ENCODE measurements around the gene TUG1. TPM values are rescaled to one million over a fixed set of nuclear protein-coding genes. Genes with fewer than 3 reads are reported as not detected.
A peak's percentile ranks its signal among the peaks of the same experiment; 100 is the strongest.

TUG1 gene
- total RNA-seq, 2 donors from 2014 or later: 52.1 to 71.1 TPM

DNA sequence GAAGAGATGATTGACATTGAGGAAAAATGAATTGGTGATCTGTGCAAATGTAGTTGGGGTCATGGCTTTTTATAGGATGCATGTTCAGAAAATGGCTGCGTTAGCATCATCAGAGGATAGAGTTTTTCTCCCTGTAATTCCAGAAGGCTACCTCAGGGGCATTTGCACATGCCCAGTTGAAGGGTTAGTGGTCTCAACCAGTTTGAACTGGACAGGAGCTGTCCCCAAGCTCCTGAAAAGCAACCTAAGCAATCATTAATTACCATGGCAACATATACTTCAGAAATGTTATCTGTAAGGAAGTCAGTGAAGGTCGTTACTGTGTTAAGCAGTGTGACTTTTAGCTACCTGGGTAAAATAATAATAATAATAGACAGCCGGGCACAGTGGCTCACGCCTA lies 29.3 kb downstream of the TUG1 start:
- no peak for DNase-seq (ENCODE audit: low spot score)
- no peak overlapping the region for H3K27ac Mint-ChIP-seq
- H3K4me1 Mint-ChIP-seq (ENCODE audit: low read depth in 2 of 2): no peaks in the 10 kb centered on the region
- no peaks in the 10 kb centered on the region for H3K36me3 Mint-ChIP-seq
- peaks cover 11 to 17% of the 10 kb centered on the region in 2 donors for H3K27me3 Mint-ChIP-seq
- ATAC-seq: no peak
- H3K4me3 Mint-ChIP-seq: no peak overlapping the region
- H3K9me3 Mint-ChIP-seq: no peaks in the 10 kb centered on the region

DNA sequence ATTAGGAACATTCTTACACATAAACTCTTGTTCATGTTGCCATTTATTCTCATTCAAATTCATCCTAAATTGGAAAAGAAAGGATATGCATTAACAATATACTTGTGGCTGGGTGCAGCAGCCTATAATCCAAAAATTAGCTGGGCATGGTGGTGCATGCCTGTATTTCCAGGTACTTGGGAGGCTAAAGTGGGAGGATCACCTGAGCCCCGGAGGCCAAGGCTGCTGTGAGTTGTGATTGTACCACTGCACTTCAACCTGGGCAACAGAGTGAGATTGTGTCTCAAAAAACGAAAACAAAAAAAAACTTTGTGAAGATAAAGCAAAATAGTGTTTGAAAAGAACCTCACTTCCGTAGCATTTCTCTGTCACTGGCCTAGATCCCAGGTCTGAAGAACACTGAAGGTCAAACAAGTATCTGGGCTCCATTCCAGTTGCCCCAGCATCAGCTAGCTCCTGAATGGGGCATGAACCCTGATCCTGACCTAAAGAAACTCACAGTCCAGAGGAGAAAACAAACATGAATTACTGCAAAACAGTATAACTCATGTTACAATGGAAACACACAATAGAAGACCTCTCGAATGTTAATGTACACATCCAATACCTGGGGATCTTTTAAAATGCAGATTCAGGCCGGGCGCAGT lies 32.2 kb downstream of the TUG1 start:
- DNase-seq (ENCODE audit: low spot score) (no peak), ATAC-seq (no peak)
- no peak overlapping the region for H3K27ac Mint-ChIP-seq
- no peak overlapping the region for H3K4me3 Mint-ChIP-seq
- H3K27me3 Mint-ChIP-seq: peaks cover 7 to 8% of the 10 kb centered on the region in 2 donors
- no peaks in the 10 kb centered on the region for H3K4me1 Mint-ChIP-seq (ENCODE audit: low read depth in 2 of 2)
- no peaks in the 10 kb centered on the region for H3K9me3 Mint-ChIP-seq
- H3K36me3 Mint-ChIP-seq: no peaks in the 10 kb centered on the region

DNA sequence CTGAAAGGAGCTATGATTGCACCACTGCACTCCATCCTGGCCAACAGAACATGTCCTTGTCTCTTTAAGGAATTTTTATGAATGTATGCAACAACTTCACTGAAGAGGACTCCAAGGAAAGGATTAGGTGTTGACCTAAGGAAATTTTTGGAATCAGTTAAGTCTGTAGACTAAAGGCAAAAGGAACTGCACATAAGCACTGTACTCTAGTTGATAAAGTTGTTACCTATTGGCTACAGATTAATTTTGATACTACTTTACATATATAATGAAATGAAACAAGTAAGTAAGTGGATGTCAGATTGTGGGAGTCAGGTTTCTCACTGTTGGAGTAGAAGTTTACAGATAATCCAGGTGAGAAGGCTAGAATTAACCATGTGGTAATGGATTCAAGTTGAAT lies 36.5 kb downstream of the TUG1 start:
- H3K9me3 Mint-ChIP-seq: no peaks in the 10 kb centered on the region
- DNase-seq (ENCODE audit: low spot score) (no peak), ATAC-seq (no peak)
- no peak overlapping the region for H3K4me3 Mint-ChIP-seq
- H3K27me3 Mint-ChIP-seq: peaks cover 8 to 10% of the 10 kb centered on the region in 2 donors
- no peaks in the 10 kb centered on the region for H3K36me3 Mint-ChIP-seq
- H3K4me1 Mint-ChIP-seq (ENCODE audit: low read depth in 2 of 2): no peaks in the 10 kb centered on the region
- no peak overlapping the region for H3K27ac Mint-ChIP-seq

DNA sequence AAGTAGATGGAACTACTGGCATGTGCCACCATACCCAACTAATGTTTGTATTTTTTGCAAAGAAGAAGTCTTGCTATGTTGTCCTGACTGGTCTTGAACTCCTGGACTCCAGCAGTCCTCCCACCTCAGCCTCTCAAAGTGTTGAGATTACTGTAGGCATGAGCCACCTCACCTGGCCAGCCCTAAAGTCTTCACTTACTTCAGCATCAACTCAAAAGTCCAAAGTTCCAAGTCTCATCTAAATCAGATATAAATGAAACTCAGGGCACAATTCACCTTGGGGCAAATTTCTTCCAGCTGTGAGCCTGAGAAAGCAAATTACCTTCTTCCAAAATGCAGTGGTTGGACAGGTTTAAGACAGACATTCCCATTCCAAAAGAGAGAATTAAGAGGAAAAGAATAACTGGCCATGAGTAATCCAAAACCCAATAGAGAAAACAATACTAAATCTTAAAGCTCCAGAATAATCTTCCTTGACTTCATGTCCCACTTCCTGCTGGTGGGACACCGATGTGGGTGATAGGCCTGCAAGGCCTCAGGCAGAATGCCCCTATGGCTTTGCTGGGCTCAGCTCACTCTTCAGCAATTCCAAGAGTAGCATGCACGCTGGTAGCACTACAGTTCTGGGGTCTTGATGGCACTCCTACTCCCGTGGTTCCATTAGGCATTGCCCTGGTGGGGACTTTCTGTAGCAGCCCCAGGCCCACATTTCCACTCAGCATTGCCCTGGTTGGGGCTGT lies 50.3 kb downstream of the TUG1 start:
- DNase-seq (ENCODE audit: low spot score): no peak
- Mint-ChIP-seq H3K9me3 (no peaks in the 10 kb centered on the region), H3K27ac (no peak overlapping the region), H3K36me3 (no peaks in the 10 kb centered on the region), H3K4me3 (no peak overlapping the region), H3K27me3 (peaks cover 2 to 5% of the 10 kb centered on the region in 2 donors), H3K4me1 (ENCODE audit: low read depth in 2 of 2) (no peaks in the 10 kb centered on the region)
- peak in 1 of 2 donors; percentile 24 for ATAC-seq

DNA sequence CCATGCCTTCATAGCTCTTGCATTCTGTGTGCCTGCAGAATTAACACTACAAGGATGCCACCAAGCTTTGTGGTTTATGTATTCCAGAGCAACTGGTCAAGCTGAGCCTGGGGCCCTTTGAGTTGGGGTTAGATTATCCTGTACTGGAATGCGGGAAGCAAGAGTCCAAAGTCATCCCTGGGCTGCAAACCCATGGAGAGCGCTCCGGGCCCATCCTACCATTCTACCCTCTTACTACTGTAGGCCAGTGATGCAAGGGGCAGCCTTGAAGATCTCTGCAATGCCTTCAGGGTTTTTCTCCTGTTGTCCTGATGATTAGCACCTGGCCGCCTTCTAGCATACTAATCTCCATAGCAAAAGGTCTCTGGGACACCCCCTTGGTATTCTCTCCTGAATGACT lies 51.3 kb downstream of the TUG1 start:
- H3K27ac Mint-ChIP-seq: no peak overlapping the region
- no peak overlapping the region for H3K4me3 Mint-ChIP-seq
- H3K4me1 Mint-ChIP-seq (ENCODE audit: low read depth in 2 of 2): no peaks in the 10 kb centered on the region
- H3K36me3 Mint-ChIP-seq: no peaks in the 10 kb centered on the region
- DNase-seq (ENCODE audit: low spot score) (no peak), ATAC-seq (peak in 1 of 2 donors; percentile 40)
- peaks cover 2 to 5% of the 10 kb centered on the region in 2 donors for H3K27me3 Mint-ChIP-seq
- no peaks in the 10 kb centered on the region for H3K9me3 Mint-ChIP-seq

DNA sequence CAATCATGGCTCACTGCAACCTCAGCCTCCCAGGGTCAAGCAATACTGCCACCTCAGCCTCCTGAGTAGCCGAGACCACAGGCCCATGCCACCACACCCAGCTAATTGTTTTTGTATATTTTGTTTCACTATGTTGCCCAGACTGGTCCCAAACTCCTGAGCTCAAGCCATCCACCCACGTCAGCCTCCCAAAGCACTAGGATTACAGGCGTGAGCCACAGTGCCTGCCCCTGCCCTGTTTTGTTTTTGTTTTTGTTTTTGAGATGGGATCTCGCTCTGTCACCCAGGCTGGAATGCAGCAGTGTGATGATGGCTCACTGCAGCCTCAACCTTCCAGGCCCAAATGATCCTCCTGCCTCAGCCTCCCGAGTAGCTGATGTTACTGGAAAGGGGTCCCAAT lies 53.5 kb downstream of the TUG1 start:
- no peak overlapping the region for H3K27ac Mint-ChIP-seq
- no peaks in the 10 kb centered on the region for H3K9me3 Mint-ChIP-seq
- ATAC-seq: no peak
- H3K36me3 Mint-ChIP-seq: no peaks in the 10 kb centered on the region
- H3K4me3 Mint-ChIP-seq: no peak overlapping the region
- peaks cover 0 to under 1% of the 10 kb centered on the region in 2 donors for H3K27me3 Mint-ChIP-seq
- no peak for DNase-seq (ENCODE audit: low spot score)
- no peaks in the 10 kb centered on the region for H3K4me1 Mint-ChIP-seq (ENCODE audit: low read depth in 2 of 2)

Other genes starting within 250 kb of the TUG1 start
- gene MORC2, start 491 bp upstream of the TUG1 start, total RNA-seq: 10 to 100 TPM; 23.6 to 30.4 TPM
- gene SMTN, start 112.1 kb downstream of the TUG1 start, total RNA-seq: 10 to 100 TPM; 17.2 to 19.9 TPM
- 1 to 10 TPM; 4.4 to 6.0 TPM for gene SELENOM, start 138.3 kb downstream of the TUG1 start, total RNA-seq
- gene INPP5J, start 153.7 kb downstream of the TUG1 start, total RNA-seq: under 1 TPM in 1 of 2 donors, not detected in 1; 0.19 TPM
- not detected for gene PLA2G3, start 171.2 kb downstream of the TUG1 start, total RNA-seq
- gene RNF185, start 190.9 kb downstream of the TUG1 start, total RNA-seq: 10 to 100 TPM; 22.1 to 31.2 TPM
- 100 to 1,000 TPM; 390 to 657 TPM for gene LIMK2, start 243.0 kb downstream of the TUG1 start, total RNA-seq

Data from natural killer cell treated with Interleukin-12 subunit alpha and Interleukin-12 subunit beta and Interleukin-15 and Interleukin-18, amount 100 ng/mL, for 72 hours (primary cell).